RWPE1 (cell line): ENCODE results near the gene DHX8.
A peak's percentile ranks its signal among the peaks of the same experiment; 100 is the strongest.
"Not testable (repeated sequence)": the region's sequence is repeated elsewhere in the genome, so short reads cannot be mapped to it uniquely, and the experiment has no call there.

ENCODE experiments used
- CTCF ChIA-PET: fragments of 350-600 bp; sonication (Branson Sonifier 250); formaldehyde crosslinking; extraction: SDS; loops from one replicate; lab custom pipeline; 2021; lab: Yijun Ruan, JAX
- POLR2A ChIA-PET: fragments of 400-600 bp; formaldehyde crosslinking; extraction: SDS; loops from one replicate; lab custom pipeline; 2020; ENCODE audit warnings: antibody characterized with exemption; ENCODE audit not compliant: low non-redundant PET; lab: Yijun Ruan, JAX
- DNase-seq: peaks from one replicate; pipeline ENCODE4 v3.0.0; 2012; ENCODE audit warnings: low spot score
- H3K27ac ChIP-seq: fragments of 450-650 bp; 2 replicates; pipeline ENCODE4 v1.5.1; 2017
- TF ChIP-seq, protein P1 (sequence below): fragments of 450-650 bp; conservative IDR thresholded peaks from 2 replicates; pipeline ENCODE4 v1.5.1; 2017; ENCODE audit warnings: low read depth, mild to moderate bottlenecking

Gene DHX8

DNA sequence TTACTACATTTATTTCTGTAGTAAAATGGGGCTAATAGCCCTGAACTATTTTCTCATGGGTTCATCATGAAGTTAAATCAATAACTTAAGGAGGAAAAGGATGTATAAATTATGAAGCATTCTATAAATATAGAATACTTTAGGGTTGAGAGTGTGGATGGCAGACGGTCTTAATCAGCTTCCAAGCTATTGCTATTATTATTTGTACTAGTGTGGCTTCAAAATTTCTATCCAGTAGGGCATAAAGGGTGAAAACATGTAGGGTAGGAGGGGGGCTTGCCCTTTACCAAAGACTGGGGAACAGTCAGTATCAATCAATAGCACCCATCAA is 26.4 kb upstream of the DHX8 start:
- TF ChIP-seq, protein P1, sequence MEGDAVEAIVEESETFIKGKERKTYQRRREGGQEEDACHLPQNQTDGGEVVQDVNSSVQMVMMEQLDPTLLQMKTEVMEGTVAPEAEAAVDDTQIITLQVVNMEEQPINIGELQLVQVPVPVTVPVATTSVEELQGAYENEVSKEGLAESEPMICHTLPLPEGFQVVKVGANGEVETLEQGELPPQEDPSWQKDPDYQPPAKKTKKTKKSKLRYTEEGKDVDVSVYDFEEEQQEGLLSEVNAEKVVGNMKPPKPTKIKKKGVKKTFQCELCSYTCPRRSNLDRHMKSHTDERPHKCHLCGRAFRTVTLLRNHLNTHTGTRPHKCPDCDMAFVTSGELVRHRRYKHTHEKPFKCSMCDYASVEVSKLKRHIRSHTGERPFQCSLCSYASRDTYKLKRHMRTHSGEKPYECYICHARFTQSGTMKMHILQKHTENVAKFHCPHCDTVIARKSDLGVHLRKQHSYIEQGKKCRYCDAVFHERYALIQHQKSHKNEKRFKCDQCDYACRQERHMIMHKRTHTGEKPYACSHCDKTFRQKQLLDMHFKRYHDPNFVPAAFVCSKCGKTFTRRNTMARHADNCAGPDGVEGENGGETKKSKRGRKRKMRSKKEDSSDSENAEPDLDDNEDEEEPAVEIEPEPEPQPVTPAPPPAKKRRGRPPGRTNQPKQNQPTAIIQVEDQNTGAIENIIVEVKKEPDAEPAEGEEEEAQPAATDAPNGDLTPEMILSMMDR = no peak
- peak overlapping the region; percentile 85 for H3K27ac ChIP-seq
- ChIA-PET CTCF (interaction anchor here (0.6 to 0.7 kb wide), 2 partner anchors 27 to 88 kb away, joined by 3 to 4 read pairs; partner anchors contain the start of gene DHX8), POLR2A (no interaction called here)
- DNase-seq = no peak

DNA sequence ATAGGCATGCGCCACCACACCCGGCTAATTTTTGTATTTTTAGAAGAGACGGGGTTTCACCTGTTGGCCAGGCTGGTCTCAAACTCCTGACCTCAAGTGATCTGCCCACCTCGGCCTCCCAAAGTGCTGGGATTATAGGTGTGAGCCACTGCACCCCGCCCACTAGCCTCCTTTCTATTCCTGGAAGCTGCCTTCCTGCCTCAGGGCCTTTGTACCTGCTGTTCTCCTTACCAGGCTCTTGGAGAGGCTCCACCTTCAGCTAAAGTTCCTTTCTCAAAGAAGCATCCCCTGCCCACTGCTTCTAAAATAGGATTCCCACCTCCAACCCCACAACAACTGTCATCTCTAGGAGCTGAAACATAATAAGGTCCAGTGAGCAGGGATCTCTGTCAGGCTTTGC is 23.9 kb upstream of the DHX8 start:
- peak overlapping the region; percentile 36; the same call in 1 of the 2 replicates for H3K27ac ChIP-seq
- POLR2A ChIA-PET, DNase-seq: not testable (repeated sequence)
- CTCF ChIA-PET = interaction anchor here (0.6 kb wide), 1 partner anchor 41 kb away, joined by 3 read pairs; no protein-coding TSS in a partner anchor

DNA sequence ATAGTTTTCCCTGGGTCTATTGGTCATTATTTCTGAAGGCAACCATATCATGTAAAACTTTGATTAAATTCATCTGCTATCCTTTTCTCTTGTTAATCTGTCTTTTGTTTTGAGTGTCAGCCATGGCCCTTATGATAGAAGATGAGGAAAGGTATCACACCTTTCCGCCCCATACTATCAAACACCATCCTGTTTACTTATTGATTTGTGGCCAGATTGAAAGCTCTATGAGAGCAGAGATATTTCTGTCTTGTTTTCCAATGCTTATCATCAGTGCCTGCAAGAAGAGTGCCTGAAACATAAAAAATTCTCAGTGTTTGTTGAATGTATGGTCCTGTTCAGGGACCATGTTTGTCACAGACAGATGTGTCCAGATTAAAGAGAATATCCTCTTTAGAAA is 22.6 kb upstream of the DHX8 start:
- no peak overlapping the region for H3K27ac ChIP-seq
- TF ChIP-seq, protein P1 = no peak
- POLR2A ChIA-PET = no interaction called here
- CTCF ChIA-PET = no interaction called here
- no peak for DNase-seq

DNA sequence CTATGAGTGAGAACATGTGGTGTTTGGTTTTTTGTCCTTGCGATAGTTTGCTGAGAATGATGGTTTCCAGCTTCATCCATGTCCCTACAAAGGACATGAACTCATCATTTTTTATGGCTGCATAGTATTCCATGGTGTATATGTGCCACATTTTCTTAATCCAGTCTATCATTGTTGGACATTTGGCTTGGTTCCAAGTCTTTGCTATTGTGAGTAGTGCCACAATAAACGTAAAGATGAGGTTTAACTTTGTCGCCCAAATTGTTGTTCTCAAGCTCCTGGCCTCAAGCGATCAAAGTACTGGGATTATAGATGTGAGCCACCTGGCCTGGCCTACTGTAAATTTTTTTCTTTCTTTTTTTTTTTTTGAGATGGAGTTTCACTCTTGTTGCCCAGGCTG is 21.2 kb upstream of the DHX8 start:
- DNase-seq, CTCF ChIA-PET, H3K27ac ChIP-seq, POLR2A ChIA-PET: not testable (repeated sequence)

DNA sequence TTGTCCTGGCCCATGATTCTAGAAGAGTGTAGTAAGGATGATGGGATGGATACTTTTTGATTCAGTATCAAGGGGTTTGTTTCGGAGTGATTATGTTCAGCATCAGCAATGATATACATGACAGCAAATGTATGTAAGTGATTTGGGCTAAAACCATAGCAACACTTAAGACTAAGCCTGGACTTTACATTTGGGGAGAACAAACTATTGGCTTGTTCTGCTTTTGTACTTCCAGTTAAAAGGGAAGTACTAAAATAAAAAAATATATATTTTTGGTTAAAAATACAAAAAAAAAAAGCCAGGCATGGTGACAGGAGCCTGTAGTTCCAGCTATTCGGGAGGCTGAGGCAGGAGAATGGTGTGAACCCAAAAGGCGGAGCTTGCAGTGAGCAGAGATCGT is 20.5 kb upstream of the DHX8 start:
- TF ChIP-seq, protein P1 = no peak
- CTCF ChIA-PET = no interaction called here
- DNase-seq = no peak
- POLR2A ChIA-PET = interaction anchor here (0.7 kb wide), 1 partner anchor 77 kb away, joined by 7 read pairs; no protein-coding TSS in a partner anchor
- no peak overlapping the region for H3K27ac ChIP-seq

DNA sequence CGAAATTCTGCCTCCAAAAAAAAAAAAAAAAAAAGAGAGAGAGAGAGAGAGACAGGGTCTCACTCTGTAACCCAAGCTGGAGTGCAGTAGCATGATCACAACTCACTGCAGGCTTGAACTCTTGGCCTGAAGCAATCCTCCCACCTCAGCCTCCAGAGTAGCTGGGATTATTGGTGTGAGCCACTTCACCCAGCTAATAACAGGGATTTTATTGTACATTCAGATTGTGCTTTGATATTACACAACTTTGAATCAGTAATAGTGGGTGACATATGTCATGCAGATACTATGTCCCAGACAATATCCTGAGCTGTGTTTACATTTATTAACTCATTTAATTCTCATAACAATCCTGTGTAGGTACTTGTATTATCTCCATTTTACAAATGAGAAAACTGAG is 19.7 kb upstream of the DHX8 start:
- TF ChIP-seq, protein P1 = no peak
- H3K27ac ChIP-seq = no peak overlapping the region
- ChIA-PET CTCF (interaction anchor here (0.6 to 0.7 kb wide), 3 partner anchors 23 to 1231 kb away, joined by 3 to 5 read pairs (median 5); no protein-coding TSS in a partner anchor), POLR2A (no interaction called here)
- DNase-seq = no peak

DNA sequence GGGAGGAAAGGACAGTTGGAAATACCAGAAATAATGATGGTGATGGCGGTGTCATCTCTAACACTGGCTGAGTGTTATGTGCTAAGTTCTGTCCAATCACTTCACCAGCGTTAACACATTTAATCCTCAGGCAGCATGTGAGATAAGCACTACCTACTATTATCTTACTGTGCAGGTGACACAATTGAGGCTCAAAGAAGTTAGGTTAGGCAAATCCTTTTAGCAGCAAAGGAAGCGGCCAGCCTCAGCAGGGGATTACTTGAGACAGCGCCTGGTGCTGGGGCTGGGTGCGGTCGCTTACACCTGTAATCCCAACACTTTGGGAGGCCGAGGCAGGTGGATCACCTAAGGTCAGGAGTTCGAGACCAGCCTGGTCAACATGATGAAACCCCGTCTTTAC is 18.7 kb upstream of the DHX8 start:
- ChIA-PET POLR2A (no interaction called here), CTCF (interaction anchor here (0.7 kb wide), 1 partner anchor 44 kb away, joined by 5 read pairs; no protein-coding TSS in a partner anchor)
- DNase-seq = no peak
- H3K27ac ChIP-seq = peak overlapping the region; percentile 97
- TF ChIP-seq, protein P1 = no peak
